HCT116 (cell line): ENCODE measurements around the gene BOD1L1. TPM values are rescaled to one million over a fixed set of nuclear protein-coding genes. Genes with fewer than 3 reads are reported as not detected.

ENCODE experiments used
- ATAC-seq: fragments of 200-7000 bp; cut with Tn5 transposase; 2 replicates; pipeline ENCODE4 v1.9.1; 2020; ENCODE audit warnings: mild to moderate bottlenecking, moderate library complexity
- BruUV-seq: library from RNA; stranded (reverse); fragments of 400-500 nt; replicated peaks from 2 replicates; lab custom pipeline; 2021; lab: Mats Ljungman, UMichigan
- CTCF ChIA-PET: fragments of 300-600 bp; sonication (Branson Sonifier 250); formaldehyde crosslinking; loops from one replicate; lab custom pipeline; 2021; ENCODE audit warnings: antibody characterized with exemption; lab: Charles Lee
- POLR2A ChIA-PET: fragments of 300-600, 350-600 bp; sonication (Branson Sonifier 250); formaldehyde crosslinking; loops from one replicate; lab custom pipeline; 2021; ENCODE audit warnings: antibody characterized with exemption; lab: Charles Lee
- RAD21 ChIA-PET, 2 experiments: fragments of 300-600 bp; sonication (Branson Sonifier 250); formaldehyde crosslinking; loops; one replicate each; lab custom pipeline; 2023; ENCODE audit warnings: low total read pairs in 2 of 2; ENCODE audit not compliant: uncharacterized antibody in 2 of 2, unreplicated experiment in 2 of 2, low non-redundant PET in 1 of 2; lab: Charles Lee
- DNase-seq: peaks from one replicate; pipeline ENCODE4 v3.0.0-alpha.2; 2010; ENCODE audit warnings: low read depth, low spot score
- H2AFZ ChIP-seq: fragments of 200-600 bp; shearing (Covaris generic), sonication (generic); 2 replicates; pipeline ENCODE4 v1.6.1; 2017; ENCODE audit warnings: low read depth, mixed run types, mixed read lengths, antibody characterized with exemption, low read length; ENCODE audit not compliant: poor library complexity, severe bottlenecking
- H3K27ac ChIP-seq: 2 replicates; pipeline ENCODE4 v1.5.1; 2012; ENCODE audit warnings: low read depth, low read length
- H3K27me3 ChIP-seq: fragments of 200-600 bp; sonication (generic); 2 replicates; pipeline ENCODE4 v1.6.1; 2016; ENCODE audit warnings: mixed run types, low read length, mixed read lengths; ENCODE audit not compliant: insufficient read depth
- H3K36me3 ChIP-seq, 2 experiments: fragments of 200-500 bp in 1 of 2; fragments of 200-600 bp in 1 of 2; sonication (Bioruptor generic) in 1 of 2; sonication (generic) in 1 of 2; 2 replicates each; pipeline versions ENCODE4 v1.5.1 to v1.6.1; 2014 to 2016; ENCODE audit warnings: low read length in 2 of 2, inconsistent platforms in 1 of 2, mixed read lengths in 1 of 2, mixed run types in 1 of 2; ENCODE audit not compliant: insufficient read depth in 2 of 2, control insufficient read depth in 1 of 2
- H3K4me1 ChIP-seq, 2 experiments: fragments of 200-600 bp in 1 of 2; sonication (generic) in 1 of 2; 2 replicates each; pipeline versions ENCODE4 v1.5.1 to v1.6.1; 2012 to 2017; ENCODE audit warnings: low read length in 2 of 2, inconsistent platforms in 1 of 2, mild to moderate bottlenecking in 1 of 2, mixed read lengths in 1 of 2, mixed run types in 1 of 2, moderate library complexity in 1 of 2; ENCODE audit not compliant: insufficient read depth in 2 of 2, control insufficient read depth in 1 of 2
- H3K4me2 ChIP-seq: fragments of 200-600 bp; sonication (generic); 2 replicates; pipeline ENCODE4 v1.6.1; 2017; ENCODE audit warnings: mixed run types, low read length, mixed read lengths
- H3K4me3 ChIP-seq, 2 experiments: fragments of 200-600 bp in 1 of 2; sonication (generic) in 1 of 2; replicated peaks in 1 of 2; 2 replicates each; pipeline ENCODE4 v1.5.1; 2011 to 2016; ENCODE audit warnings: low read length in 2 of 2, control low read depth in 1 of 2, low read depth in 1 of 2, mild to moderate bottlenecking in 1 of 2, mixed read lengths in 1 of 2, mixed run types in 1 of 2
- H3K79me2 ChIP-seq: fragments of 200-600 bp; sonication (generic); 2 replicates; pipeline ENCODE4 v1.6.1; 2017; ENCODE audit warnings: mild to moderate bottlenecking, mixed run types, low read length, moderate library complexity, mixed read lengths; ENCODE audit not compliant: insufficient read depth
- H3K9ac ChIP-seq: fragments of 200-600 bp; sonication (generic); 2 replicates; pipeline ENCODE4 v1.6.1; 2016; ENCODE audit warnings: low read length, mixed read lengths
- H3K9me2 ChIP-seq: fragments of 200-600 bp; sonication (generic), shearing (Covaris generic); 2 replicates; pipeline ENCODE4 v1.6.1; 2017; ENCODE audit warnings: mixed run types, mild to moderate bottlenecking, moderate library complexity; ENCODE audit not compliant: insufficient read depth
- H3K9me3 ChIP-seq, 2 experiments: fragments of 200-500 bp in 1 of 2; fragments of 200-600 bp in 1 of 2; sonication (Bioruptor generic) in 1 of 2; sonication (generic) in 1 of 2; 2 replicates each; pipeline ENCODE4 v1.6.1; 2014 to 2017; ENCODE audit warnings: low read length in 2 of 2, mixed read lengths in 2 of 2, inconsistent platforms in 1 of 2, low read depth in 1 of 2, mild to moderate bottlenecking in 1 of 2, mixed run types in 1 of 2, moderate library complexity in 1 of 2; ENCODE audit not compliant: control insufficient read depth in 1 of 2, insufficient read depth in 1 of 2
- H4K20me1 ChIP-seq: fragments of 200-600 bp; sonication (generic), shearing (Covaris generic); 2 replicates; pipeline ENCODE4 v1.6.1; 2017; ENCODE audit warnings: mixed run types, mild to moderate bottlenecking, moderate library complexity; ENCODE audit not compliant: insufficient read depth
- CEBPB ChIP-seq: IDR thresholded peaks from 2 replicates; pipeline ENCODE4 v1.6.1; 2012; ENCODE audit warnings: low read depth
- EGR1 ChIP-seq: IDR thresholded peaks from 2 replicates; pipeline ENCODE4 v1.6.1; 2012; ENCODE audit warnings: low read depth
- ELF1 ChIP-seq: IDR thresholded peaks from 2 replicates; pipeline ENCODE4 v1.6.1; 2012; ENCODE audit warnings: low read depth, borderline replicate concordance
- EZH2phosphoT487 ChIP-seq: fragments of 200-600 bp; IDR thresholded peaks from 2 replicates; pipeline ENCODE4 v1.6.1; 2018; ENCODE audit warnings: antibody characterized with exemption, borderline replicate concordance
- FOSL1 ChIP-seq: IDR thresholded peaks from 2 replicates; pipeline ENCODE4 v1.6.1; 2012; ENCODE audit warnings: low read depth
- SP1 ChIP-seq: IDR thresholded peaks from 2 replicates; pipeline ENCODE4 v1.6.1; 2012; ENCODE audit warnings: low read depth
- TCF7L2 ChIP-seq: IDR thresholded peaks from 2 replicates; pipeline ENCODE4 v1.7.0; 2011; ENCODE audit warnings: borderline replicate concordance, inconsistent platforms; ENCODE audit not compliant: insufficient read depth, insufficient read length; ENCODE audit errors: extremely low read depth
- intact Hi-C: fragments of 100-400 bp; cut with micrococcal nuclease; formaldehyde crosslinking; loops from 2 replicates; pipeline ENCODE4 v1.10.0; 2022
- total RNA-seq: library from RNA; stranded (reverse); gene quantifications from one replicate; pipeline ENCODE4 v1.2.1, GENCODE V29; 2021; ENCODE audit not compliant: unreplicated experiment
- TF ChIP-seq, protein P1 (sequence below), 3 experiments: fragments of 200-600 bp in 1 of 3; sonication (generic) in 1 of 3; IDR thresholded peaks in 2 of 3; conservative IDR thresholded peaks in 1 of 3; 2 replicates each; pipeline ENCODE4 v1.5.1; 2012 to 2017; ENCODE audit warnings: low read depth in 2 of 3, low read length in 2 of 3, antibody characterized with exemption in 1 of 3, borderline replicate concordance in 1 of 3, control low read depth in 1 of 3, mild to moderate bottlenecking in 1 of 3, mixed read lengths in 1 of 3, mixed run types in 1 of 3, moderate library complexity in 1 of 3; ENCODE audit not compliant: insufficient read depth in 1 of 3
- TF ChIP-seq, protein P2 (sequence below): IDR thresholded peaks from 2 replicates; pipeline ENCODE4 v1.6.1; 2012

The BOD1L1 gene
- total RNA-seq, 1 experiment from 2014 or later, result 22.4 TPM

GRCh38 chr4:13526658-13527057 is 100.9 kb downstream of the BOD1L1 start:
- Histone ChIP-seq H3K9me2 (no peaks in the 10 kb centered on the region), H3K9ac (no peak overlapping the region), H3K9me3 (no peaks in the 10 kb centered on the region), H3K79me2 (no peaks in the 10 kb centered on the region), H3K4me1 (no peaks in the 10 kb centered on the region), H3K36me3 (no peaks in the 10 kb centered on the region), H2AFZ (no peak overlapping the region), H3K4me3 (no peak overlapping the region), H3K27ac (no peak overlapping the region), H3K27me3 (no peaks in the 10 kb centered on the region), H3K4me2 (no peak overlapping the region), H4K20me1 (no peaks in the 10 kb centered on the region)
- ChIA-PET RAD21 (no interaction called here), CTCF (no interaction called here), POLR2A (no interaction called here)
- DNase-seq (no peak), ATAC-seq (no peak)
- TF ChIP-seq, protein P1, sequence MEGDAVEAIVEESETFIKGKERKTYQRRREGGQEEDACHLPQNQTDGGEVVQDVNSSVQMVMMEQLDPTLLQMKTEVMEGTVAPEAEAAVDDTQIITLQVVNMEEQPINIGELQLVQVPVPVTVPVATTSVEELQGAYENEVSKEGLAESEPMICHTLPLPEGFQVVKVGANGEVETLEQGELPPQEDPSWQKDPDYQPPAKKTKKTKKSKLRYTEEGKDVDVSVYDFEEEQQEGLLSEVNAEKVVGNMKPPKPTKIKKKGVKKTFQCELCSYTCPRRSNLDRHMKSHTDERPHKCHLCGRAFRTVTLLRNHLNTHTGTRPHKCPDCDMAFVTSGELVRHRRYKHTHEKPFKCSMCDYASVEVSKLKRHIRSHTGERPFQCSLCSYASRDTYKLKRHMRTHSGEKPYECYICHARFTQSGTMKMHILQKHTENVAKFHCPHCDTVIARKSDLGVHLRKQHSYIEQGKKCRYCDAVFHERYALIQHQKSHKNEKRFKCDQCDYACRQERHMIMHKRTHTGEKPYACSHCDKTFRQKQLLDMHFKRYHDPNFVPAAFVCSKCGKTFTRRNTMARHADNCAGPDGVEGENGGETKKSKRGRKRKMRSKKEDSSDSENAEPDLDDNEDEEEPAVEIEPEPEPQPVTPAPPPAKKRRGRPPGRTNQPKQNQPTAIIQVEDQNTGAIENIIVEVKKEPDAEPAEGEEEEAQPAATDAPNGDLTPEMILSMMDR (IDR thresholded peaks at IDR 0.05 in 2 of 3, conservative IDR thresholded peaks at IDR 0.05 in 1 of 3; ENCODE audit: borderline replicate concordance in 1 of 3, insufficient read depth in 1 of 3, low read depth in 2 of 3, low read length in 2 of 3), result no peak
- TF ChIP-seq TCF7L2, result no peak
- no peak for TF ChIP-seq CEBPB
- no peak for TF ChIP-seq EZH2phosphoT487
- no TSS peak for BruUV-seq
- intact Hi-C loops, result no loop called here

DNA sequence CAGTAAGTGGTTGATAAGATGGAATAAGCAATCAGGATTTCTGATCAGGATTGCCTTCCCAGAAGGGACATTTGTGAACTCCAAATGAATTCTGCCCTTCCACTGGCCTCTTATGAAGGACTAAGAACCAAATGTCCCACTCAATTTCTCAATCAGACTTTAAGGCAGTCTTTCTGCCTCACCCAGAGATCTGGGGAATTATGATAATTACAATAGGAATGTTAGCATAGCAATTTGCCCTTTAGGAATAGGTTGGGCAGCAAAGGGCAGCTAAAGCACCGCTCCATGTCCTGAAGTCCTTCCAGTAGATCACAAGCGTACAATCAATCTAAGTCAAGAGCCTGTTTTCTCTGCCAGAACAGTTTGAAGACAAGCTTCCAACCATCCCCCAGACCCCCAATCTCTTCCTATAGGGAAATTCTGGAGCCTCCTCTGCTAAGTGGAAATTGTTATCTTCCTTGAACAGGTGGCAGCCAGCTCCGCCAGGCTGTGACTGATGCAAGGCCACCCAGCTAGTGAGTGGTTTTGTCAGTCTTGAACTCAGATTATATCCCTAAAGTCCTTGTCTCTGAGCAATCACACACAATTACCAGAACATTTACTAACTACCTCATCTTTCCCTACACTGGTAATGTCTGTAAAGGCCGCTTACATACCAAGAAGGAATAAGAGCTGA is 101.8 kb downstream of the BOD1L1 start:
- no peak overlapping the region for H3K4me3 ChIP-seq
- H3K27me3 ChIP-seq, result no peaks in the 10 kb centered on the region
- no peaks in the 10 kb centered on the region for H3K9me2 ChIP-seq
- H3K4me1 ChIP-seq, result no peaks in the 10 kb centered on the region
- no peak overlapping the region for H3K27ac ChIP-seq
- DNase-seq (no peak), ATAC-seq (no peak)
- ChIA-PET RAD21 (no interaction called here), CTCF (no interaction called here), POLR2A (no interaction called here)
- TF ChIP-seq EGR1 (no peak), SP1 (no peak), ELF1 (no peak), FOSL1 (no peak)
- TF ChIP-seq, protein P2, sequence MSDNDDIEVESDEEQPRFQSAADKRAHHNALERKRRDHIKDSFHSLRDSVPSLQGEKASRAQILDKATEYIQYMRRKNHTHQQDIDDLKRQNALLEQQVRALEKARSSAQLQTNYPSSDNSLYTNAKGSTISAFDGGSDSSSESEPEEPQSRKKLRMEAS, result no peak
- no peak overlapping the region for H3K4me2 ChIP-seq
- no peaks in the 10 kb centered on the region for H3K36me3 ChIP-seq
- no peak overlapping the region for H2AFZ ChIP-seq
- H3K79me2 ChIP-seq, result no peaks in the 10 kb centered on the region
- intact Hi-C loops, result no loop called here
- H4K20me1 ChIP-seq, result no peaks in the 10 kb centered on the region
- no peak overlapping the region for H3K9ac ChIP-seq
- no TSS peak for BruUV-seq
- H3K9me3 ChIP-seq, result no peaks in the 10 kb centered on the region
